ENCODE results near the gene RASA4B.
"Not testable (repeated sequence)": the region's sequence is repeated elsewhere in the genome, so short reads cannot be mapped to it uniquely, and the experiment has no call there.

RASA4B gene

GRCh38 chr7:102514881-102515721 is 2.5 kb downstream of the RASA4B start:
- peaks cover 11% of the 10 kb centered on the region for H3K4me1 ChIP-seq (ENCODE audit: low read length)
- peak overlapping the region; percentile 77 for H3K27ac ChIP-seq (ENCODE audit: low read length)
- 0 out of 2 replicates have a peak overlapping the region, but pooled peaks have one; percentile 42 for H3K4me3 ChIP-seq (ENCODE audit: low read length)
- peak overlapping the region; percentile 33; the same call in 1 of the 2 replicates for H3K9ac ChIP-seq (ENCODE audit: low read length)
- H3K36me3 ChIP-seq (replicated peaks; ENCODE audit: low read depth, low read length); H3K27me3 ChIP-seq (ENCODE audit: low read depth, low read length); H2AFZ ChIP-seq (ENCODE audit: low read depth, low read length); H3K79me2 ChIP-seq (ENCODE audit: low read length); H4K20me1 ChIP-seq (ENCODE audit: insufficient read depth, low read length); H3K9me3 ChIP-seq (ENCODE audit: insufficient read depth, low read length): not testable (repeated sequence)
- H3K4me2 ChIP-seq (ENCODE audit: low read length): peak overlapping the region; percentile 39; the same call in 1 of the 2 replicates

DNA sequence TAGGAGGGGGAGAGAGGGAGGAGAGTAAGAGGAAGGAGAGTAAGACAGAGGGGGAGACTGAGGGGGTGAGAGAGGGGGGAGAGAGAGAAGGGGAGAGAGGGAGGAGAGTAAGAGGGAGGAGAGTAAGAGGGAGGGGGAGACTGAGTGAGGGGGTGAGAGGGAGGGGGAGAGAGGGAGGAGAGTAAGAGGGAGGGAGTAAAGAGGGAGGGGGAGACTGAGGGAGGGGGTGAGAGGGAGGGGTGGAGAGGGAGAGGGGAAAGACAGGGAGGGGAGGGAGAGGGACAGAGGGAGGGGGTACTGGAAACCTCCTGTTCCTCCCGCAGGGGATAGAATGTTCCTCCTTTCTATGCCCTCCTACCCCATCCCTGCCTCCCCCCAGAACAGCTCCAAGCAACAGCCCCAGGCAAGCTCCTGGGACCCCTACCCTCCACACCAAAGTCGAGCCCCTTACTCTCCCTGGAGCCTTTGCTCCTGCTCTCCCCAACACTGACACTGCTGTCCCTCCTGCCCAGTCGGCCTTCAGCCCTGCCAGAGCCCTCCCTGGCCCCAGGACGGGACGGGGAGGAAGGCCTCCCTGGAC is 4.8 kb downstream of the RASA4B start:
- H3K4me3 ChIP-seq (ENCODE audit: low read length): peak overlapping the region; percentile 72
- H3K27me3 ChIP-seq (ENCODE audit: low read depth, low read length); H3K9me3 ChIP-seq (ENCODE audit: insufficient read depth, low read length); H3K36me3 ChIP-seq (replicated peaks; ENCODE audit: low read depth, low read length); H3K79me2 ChIP-seq (ENCODE audit: low read length); H3K4me1 ChIP-seq (ENCODE audit: low read length); H2AFZ ChIP-seq (ENCODE audit: low read depth, low read length); H4K20me1 ChIP-seq (ENCODE audit: insufficient read depth, low read length): not testable (repeated sequence)
- peak overlapping the region; percentile 62 for H3K4me2 ChIP-seq (ENCODE audit: low read length)
- peak overlapping the region; percentile 65 for H3K27ac ChIP-seq (ENCODE audit: low read length)
- H3K9ac ChIP-seq (ENCODE audit: low read length): peak overlapping the region; percentile 64

DNA sequence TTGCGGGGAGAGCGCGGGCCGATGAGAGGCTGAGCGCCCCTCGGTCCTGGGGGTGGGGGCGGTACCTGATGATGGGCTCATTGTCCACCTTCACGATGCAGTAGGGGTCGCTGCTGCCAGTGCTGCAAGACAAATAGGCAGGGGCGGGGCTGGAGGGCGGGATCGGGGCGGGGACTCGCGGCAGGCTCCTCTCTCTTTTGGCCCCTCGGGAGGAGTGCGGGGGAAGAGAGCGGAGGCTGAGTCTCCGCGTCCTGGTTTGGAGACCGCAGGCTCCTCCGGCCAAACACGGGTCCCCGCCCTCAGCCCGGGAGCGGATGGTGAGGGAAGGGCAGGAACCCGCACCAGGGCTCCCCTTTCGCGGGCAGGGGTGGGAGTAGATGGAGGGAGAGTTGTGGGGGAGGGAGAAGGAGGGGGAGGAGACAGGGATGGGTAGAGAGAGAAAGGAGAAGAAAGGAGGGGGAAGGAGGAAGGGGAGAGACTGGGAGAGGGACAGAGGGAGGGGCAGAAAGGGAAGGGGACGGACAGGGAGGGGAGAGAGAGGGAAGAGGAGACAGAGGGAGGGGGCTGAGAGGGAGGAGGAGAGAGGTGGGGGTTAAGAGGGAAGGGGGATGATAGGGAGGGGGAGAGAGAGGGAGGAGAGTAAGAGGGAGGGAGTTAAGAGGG is 5.6 kb downstream of the RASA4B start:
- H3K79me2 ChIP-seq (ENCODE audit: low read length); H2AFZ ChIP-seq (ENCODE audit: low read depth, low read length); H4K20me1 ChIP-seq (ENCODE audit: insufficient read depth, low read length); H3K36me3 ChIP-seq (replicated peaks; ENCODE audit: low read depth, low read length); H3K9me3 ChIP-seq (ENCODE audit: insufficient read depth, low read length); H3K27me3 ChIP-seq (ENCODE audit: low read depth, low read length); H3K4me1 ChIP-seq (ENCODE audit: low read length): not testable (repeated sequence)
- Histone ChIP-seq H3K4me3 (ENCODE audit: low read length) (peak overlapping the region; percentile 72), H3K9ac (ENCODE audit: low read length) (peak overlapping the region; percentile 64), H3K27ac (ENCODE audit: low read length) (peak overlapping the region; percentile 65; the same call in 1 of the 2 replicates), H3K4me2 (ENCODE audit: low read length) (peak overlapping the region; percentile 62; the same call in 1 of the 2 replicates)

DNA sequence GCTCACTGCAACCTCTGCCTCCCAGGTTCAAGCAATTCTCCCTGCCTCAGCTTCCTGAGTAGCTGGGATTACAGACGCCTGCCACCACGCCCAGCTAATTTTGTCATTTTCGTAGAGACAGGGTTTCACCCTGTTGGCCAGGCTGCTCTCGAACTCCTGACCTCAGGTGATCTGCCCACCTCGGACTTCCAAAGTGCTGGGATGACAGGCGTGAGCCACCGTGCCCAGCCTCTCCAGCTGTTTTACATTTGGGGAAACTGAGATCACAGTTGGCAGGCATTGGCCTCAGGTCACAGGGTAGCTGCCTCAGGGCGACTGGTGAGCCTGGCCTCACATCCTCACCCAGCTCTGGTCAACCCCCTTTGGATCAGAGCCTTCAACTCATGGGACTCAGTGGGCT is 7.0 kb downstream of the RASA4B start:
- not testable (repeated sequence) for H3K79me2 ChIP-seq (ENCODE audit: low read length); H4K20me1 ChIP-seq (ENCODE audit: insufficient read depth, low read length); H3K9ac ChIP-seq (ENCODE audit: low read length); H3K27ac ChIP-seq (ENCODE audit: low read length); H2AFZ ChIP-seq (ENCODE audit: low read depth, low read length); H3K4me2 ChIP-seq (ENCODE audit: low read length); H3K9me3 ChIP-seq (ENCODE audit: insufficient read depth, low read length); H3K4me3 ChIP-seq (ENCODE audit: low read length); H3K4me1 ChIP-seq (ENCODE audit: low read length); H3K27me3 ChIP-seq (ENCODE audit: low read depth, low read length); H3K36me3 ChIP-seq (replicated peaks; ENCODE audit: low read depth, low read length)

DNA sequence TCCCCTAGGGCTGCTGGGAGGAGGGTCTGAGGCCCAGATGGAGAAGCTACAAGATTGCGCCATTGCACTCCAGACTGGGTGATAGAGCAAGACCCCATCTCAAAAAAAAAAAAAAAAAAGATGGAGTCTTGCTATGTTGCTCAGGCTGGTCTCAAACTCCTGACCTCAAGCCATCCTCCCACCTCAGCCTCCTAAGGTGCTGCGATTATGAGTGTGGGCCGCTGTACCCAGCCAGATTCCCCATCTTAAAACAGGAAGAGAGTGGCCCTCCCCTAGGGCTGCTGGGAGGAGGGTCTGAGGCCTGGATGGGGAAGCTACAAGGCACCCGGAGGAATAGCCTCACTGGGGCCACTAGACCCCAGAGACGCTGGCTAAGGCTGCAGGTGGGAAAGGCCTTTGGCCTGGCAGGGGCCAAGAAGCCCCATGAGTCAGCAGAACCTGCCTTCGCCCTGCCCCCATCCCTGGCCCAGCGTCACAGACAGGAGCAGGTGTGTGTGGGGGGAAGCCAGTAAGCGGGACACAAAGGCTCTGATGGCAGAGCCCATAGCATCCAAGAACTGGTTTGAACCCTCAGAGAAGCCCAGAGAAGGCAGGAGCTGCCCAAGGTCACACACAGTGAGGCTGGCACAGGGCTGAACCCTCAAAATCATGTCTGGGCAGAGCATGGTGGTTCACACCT is 10.0 kb downstream of the RASA4B start:
- not testable (repeated sequence) for H3K4me3 ChIP-seq (ENCODE audit: low read length); H2AFZ ChIP-seq (ENCODE audit: low read depth, low read length); H3K9me3 ChIP-seq (ENCODE audit: insufficient read depth, low read length); H4K20me1 ChIP-seq (ENCODE audit: insufficient read depth, low read length); H3K27ac ChIP-seq (ENCODE audit: low read length); H3K27me3 ChIP-seq (ENCODE audit: low read depth, low read length); H3K79me2 ChIP-seq (ENCODE audit: low read length); H3K4me1 ChIP-seq (ENCODE audit: low read length); H3K9ac ChIP-seq (ENCODE audit: low read length); H3K36me3 ChIP-seq (replicated peaks; ENCODE audit: low read depth, low read length); H3K4me2 ChIP-seq (ENCODE audit: low read length)

DNA sequence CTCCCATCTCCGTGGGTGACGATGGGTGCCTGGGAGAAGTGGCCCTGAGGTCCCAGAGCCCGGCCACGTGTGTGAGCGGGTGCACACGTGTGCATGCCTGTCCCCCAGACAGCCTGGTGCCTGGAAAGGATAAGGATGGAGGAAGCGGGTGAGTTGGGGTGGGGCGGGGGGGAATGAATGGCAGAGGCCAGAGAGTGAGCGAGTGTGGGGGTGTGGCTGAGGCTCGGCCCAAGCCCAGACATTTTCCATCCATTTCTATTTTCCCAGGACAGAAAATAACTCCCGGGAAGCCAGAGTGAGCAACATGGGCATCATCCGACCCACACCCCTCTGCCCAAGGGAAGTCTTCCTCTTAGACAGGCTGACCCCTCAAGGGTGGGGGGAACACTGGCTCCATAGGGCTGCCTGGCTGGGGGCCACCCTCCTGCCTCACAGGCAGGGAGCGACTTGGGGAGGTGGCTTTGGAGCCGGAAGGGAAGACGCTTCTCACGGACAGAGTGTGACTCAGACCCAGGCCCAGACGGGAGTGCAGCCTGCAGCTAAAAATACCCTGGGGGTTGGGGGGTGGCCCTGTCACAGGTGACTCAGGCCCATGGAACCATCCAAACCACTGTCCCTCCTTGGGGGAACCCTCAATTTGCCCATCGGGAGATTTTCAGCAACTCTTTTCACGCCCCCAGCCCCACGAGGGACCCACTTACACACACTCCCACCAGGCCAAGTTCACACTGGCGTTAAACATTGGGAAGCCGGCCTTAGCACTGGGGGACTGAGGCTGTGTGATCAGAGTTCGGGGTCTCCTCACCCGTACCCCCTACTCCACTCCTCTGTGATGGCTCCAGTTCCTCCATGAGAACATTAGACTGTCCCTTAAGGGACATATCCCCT is 12.0 kb downstream of the RASA4B start:
- H3K36me3 ChIP-seq (replicated peaks; ENCODE audit: low read depth, low read length); H3K4me3 ChIP-seq (ENCODE audit: low read length); H3K4me2 ChIP-seq (ENCODE audit: low read length); H3K9ac ChIP-seq (ENCODE audit: low read length); H3K9me3 ChIP-seq (ENCODE audit: insufficient read depth, low read length); H3K27ac ChIP-seq (ENCODE audit: low read length); H4K20me1 ChIP-seq (ENCODE audit: insufficient read depth, low read length); H3K4me1 ChIP-seq (ENCODE audit: low read length); H2AFZ ChIP-seq (ENCODE audit: low read depth, low read length); H3K79me2 ChIP-seq (ENCODE audit: low read length); H3K27me3 ChIP-seq (ENCODE audit: low read depth, low read length): not testable (repeated sequence)

- H3K27ac ChIP-seq (ENCODE audit: low read length); H3K27me3 ChIP-seq (ENCODE audit: low read depth, low read length); H2AFZ ChIP-seq (ENCODE audit: low read depth, low read length); H3K4me3 ChIP-seq (ENCODE audit: low read length); H3K4me1 ChIP-seq (ENCODE audit: low read length); H3K79me2 ChIP-seq (ENCODE audit: low read length); H3K9ac ChIP-seq (ENCODE audit: low read length); H3K36me3 ChIP-seq (replicated peaks; ENCODE audit: low read depth, low read length); H3K4me2 ChIP-seq (ENCODE audit: low read length); H4K20me1 ChIP-seq (ENCODE audit: insufficient read depth, low read length); H3K9me3 ChIP-seq (ENCODE audit: insufficient read depth, low read length): not testable (repeated sequence)
Measured at GRCh38 chr7:102503141-102503540, 14.4 kb downstream of the RASA4B start.

- not testable (repeated sequence) for H3K79me2 ChIP-seq (ENCODE audit: low read length); H3K9me3 ChIP-seq (ENCODE audit: insufficient read depth, low read length); H3K4me2 ChIP-seq (ENCODE audit: low read length)
Measured at GRCh38 chr7:102498321-102498720, 19.3 kb downstream of the RASA4B start.

More at GRCh38 chr7:102498321-102498720, 19.3 kb downstream of the RASA4B start:
- not testable (repeated sequence) for H3K36me3 ChIP-seq (replicated peaks; ENCODE audit: low read depth, low read length); H3K27ac ChIP-seq (ENCODE audit: low read length); H3K27me3 ChIP-seq (ENCODE audit: low read depth, low read length); H3K9ac ChIP-seq (ENCODE audit: low read length); H3K4me1 ChIP-seq (ENCODE audit: low read length); H4K20me1 ChIP-seq (ENCODE audit: insufficient read depth, low read length); H2AFZ ChIP-seq (ENCODE audit: low read depth, low read length); H3K4me3 ChIP-seq (ENCODE audit: low read length)
